Bronchial epithelial cell (primary cell): ENCODE data around the gene FUT6. TPM values are rescaled to one million over a fixed set of nuclear protein-coding genes. Genes with fewer than 3 reads are reported as not detected.

Experiments
- total RNA-seq: library from RNA; depleted of rRNA; stranded (reverse); fragments of >200 nt; gene quantifications from 2 replicates; pipeline ENCODE4 v1.2.1, GENCODE V29; 2014

FUT6 gene
- total RNA-seq, 1 donor from 2014 or later: 2.1 TPM

Other genes with a start within 250 kb of the FUT6 start
- 24.0 and 37.4 TPM in 2 replicates for gene SAFB2, start 216.9 kb downstream of the FUT6 start, total RNA-seq
- 44.0 and 80.6 TPM in 2 replicates for gene SAFB, start 216.6 kb downstream of the FUT6 start, total RNA-seq
- gene MICOS13, start 159.2 kb downstream of the FUT6 start, total RNA-seq: 30.0 and 54.0 TPM in 2 replicates
- 7.1 and 8.6 TPM in 2 replicates for gene HSD11B1L, start 158.7 kb downstream of the FUT6 start, total RNA-seq
- 718 and 1,018 TPM in 2 replicates for gene RPL36, start 149.4 kb downstream of the FUT6 start, total RNA-seq
- 220 and 272 TPM in 2 replicates for gene LONP1, start 119.6 kb downstream of the FUT6 start, total RNA-seq
- gene CATSPERD, start 119.1 kb downstream of the FUT6 start, total RNA-seq: not detected in 2 replicates
- 0.26 and 0.53 TPM in 2 replicates for gene PRR22, start 55.0 kb downstream of the FUT6 start, total RNA-seq
- gene DUS3L, start 48.5 kb downstream of the FUT6 start, total RNA-seq: 26.8 and 55.5 TPM in 2 replicates
- 0.51 and 1.3 TPM in 2 replicates for gene NRTN, start 34.6 kb downstream of the FUT6 start, total RNA-seq
- 16.1 and 40.8 TPM in 2 replicates for gene FUT3, start 11.7 kb upstream of the FUT6 start, total RNA-seq
- 0.26 TPM in 1 of 2 replicates, not detected in the other for gene FUT5, start 30.8 kb upstream of the FUT6 start, total RNA-seq
- 116 and 230 TPM in 2 replicates for gene NDUFA11, start 64.1 kb upstream of the FUT6 start, total RNA-seq
- gene VMAC, start 65.2 kb upstream of the FUT6 start, total RNA-seq: 3.8 and 4.5 TPM in 2 replicates
- 8.2 and 18.8 TPM in 2 replicates for gene CAPS, start 74.6 kb upstream of the FUT6 start, total RNA-seq
- 25.0 and 27.9 TPM in 2 replicates for gene RANBP3, start 138.4 kb upstream of the FUT6 start, total RNA-seq